ENCODE data around the gene NFIB. TPM values are rescaled to one million over a fixed set of nuclear protein-coding genes. Genes with fewer than 3 reads are reported as not detected.

NFIB gene
- total RNA-seq, 1 experiment from 2014 or later = 0.61 TPM

DNA sequence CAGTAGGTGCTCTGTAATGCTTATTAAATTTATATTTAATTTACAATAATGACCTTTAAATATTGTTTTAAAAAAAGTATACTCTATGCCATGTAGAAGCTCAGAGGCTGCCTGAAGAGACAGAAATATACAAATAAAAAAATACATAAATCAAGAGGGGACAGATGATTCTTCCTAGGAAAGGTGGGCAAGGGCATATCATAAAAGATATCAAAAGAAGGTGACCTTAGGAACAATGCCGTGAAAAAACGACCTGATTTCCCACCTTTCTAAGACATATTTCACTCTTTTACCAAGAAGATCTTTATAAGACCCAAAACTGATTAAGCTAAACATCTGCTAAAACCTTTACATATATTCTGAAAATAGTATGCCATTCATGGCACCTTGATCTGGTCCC is 128.9 kb downstream of the NFIB start:
- Mint-ChIP-seq H3K36me3 (ENCODE audit: insufficient read depth, unreplicated experiment) (no peaks in the 10 kb centered on the region), H3K4me1 (ENCODE audit: low read depth, unreplicated experiment) (no peaks in the 10 kb centered on the region), H3K9me3 (ENCODE audit: unreplicated experiment) (no peaks in the 10 kb centered on the region), H3K27ac (ENCODE audit: unreplicated experiment) (no peak overlapping the region), H3K4me3 (ENCODE audit: unreplicated experiment) (no peak overlapping the region), H3K27me3 (ENCODE audit: insufficient read depth, unreplicated experiment) (peaks cover 2% of the 10 kb centered on the region)
- intact Hi-C loops (cut with micrococcal nuclease; ENCODE audit: unreplicated experiment) = no loop called here
- no peaks in the 10 kb centered on the region for H3K9me3 ChIP-seq
- TF ChIP-seq, protein P1, sequence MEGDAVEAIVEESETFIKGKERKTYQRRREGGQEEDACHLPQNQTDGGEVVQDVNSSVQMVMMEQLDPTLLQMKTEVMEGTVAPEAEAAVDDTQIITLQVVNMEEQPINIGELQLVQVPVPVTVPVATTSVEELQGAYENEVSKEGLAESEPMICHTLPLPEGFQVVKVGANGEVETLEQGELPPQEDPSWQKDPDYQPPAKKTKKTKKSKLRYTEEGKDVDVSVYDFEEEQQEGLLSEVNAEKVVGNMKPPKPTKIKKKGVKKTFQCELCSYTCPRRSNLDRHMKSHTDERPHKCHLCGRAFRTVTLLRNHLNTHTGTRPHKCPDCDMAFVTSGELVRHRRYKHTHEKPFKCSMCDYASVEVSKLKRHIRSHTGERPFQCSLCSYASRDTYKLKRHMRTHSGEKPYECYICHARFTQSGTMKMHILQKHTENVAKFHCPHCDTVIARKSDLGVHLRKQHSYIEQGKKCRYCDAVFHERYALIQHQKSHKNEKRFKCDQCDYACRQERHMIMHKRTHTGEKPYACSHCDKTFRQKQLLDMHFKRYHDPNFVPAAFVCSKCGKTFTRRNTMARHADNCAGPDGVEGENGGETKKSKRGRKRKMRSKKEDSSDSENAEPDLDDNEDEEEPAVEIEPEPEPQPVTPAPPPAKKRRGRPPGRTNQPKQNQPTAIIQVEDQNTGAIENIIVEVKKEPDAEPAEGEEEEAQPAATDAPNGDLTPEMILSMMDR (IDR thresholded peaks at IDR 0.05; ENCODE audit: insufficient read depth in 1 of 2, low read depth in 1 of 2, low read length in 1 of 2, severe bottlenecking in 1 of 2, unreplicated experiment in 1 of 2) = no peak
- no TSS peak for BruUV-seq (replicated peaks)
- POLR2A ChIA-PET = no interaction called here
- no peak overlapping the region for H3K4me3 ChIP-seq (ENCODE audit: low read depth, low read length)
- no peak for DNase-seq
- CTCF ChIA-PET = no interaction called here
- no peaks in the 10 kb centered on the region for H3K4me1 ChIP-seq
- H3K36me3 ChIP-seq (ENCODE audit: control insufficient read depth, insufficient read depth, low read length) = no peaks in the 10 kb centered on the region
- H3K27me3 ChIP-seq (replicated peaks; ENCODE audit: control insufficient read depth, insufficient read depth, low read length) = no peaks in the 10 kb centered on the region

DNA sequence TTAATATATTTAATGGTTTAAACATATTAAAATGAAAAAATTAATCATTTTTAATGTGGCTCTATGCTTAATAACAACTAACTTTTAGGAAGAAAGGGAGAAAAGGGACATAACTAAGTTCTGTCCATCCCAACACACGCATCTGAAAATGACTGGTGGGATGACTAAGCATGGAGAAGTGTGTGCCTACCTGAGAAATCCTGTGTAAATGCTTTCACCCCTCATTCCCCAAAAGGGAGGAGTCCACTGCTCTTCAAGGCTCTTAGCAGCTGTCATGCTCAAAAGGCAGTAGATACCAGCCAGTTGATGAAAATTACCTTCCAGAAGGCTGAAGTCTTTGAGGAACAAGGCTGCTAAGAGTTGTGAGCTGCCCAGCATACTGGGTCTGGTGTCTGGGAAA is 130.9 kb downstream of the NFIB start:
- DNase-seq = no peak
- ChIA-PET CTCF (no interaction called here), POLR2A (no interaction called here)
- Mint-ChIP-seq H3K9me3 (ENCODE audit: unreplicated experiment) (no peaks in the 10 kb centered on the region), H3K27me3 (ENCODE audit: insufficient read depth, unreplicated experiment) (no peaks in the 10 kb centered on the region), H3K4me3 (ENCODE audit: unreplicated experiment) (no peak overlapping the region), H3K4me1 (ENCODE audit: low read depth, unreplicated experiment) (no peaks in the 10 kb centered on the region), H3K36me3 (ENCODE audit: insufficient read depth, unreplicated experiment) (no peaks in the 10 kb centered on the region), H3K27ac (ENCODE audit: unreplicated experiment) (no peak overlapping the region)
- Histone ChIP-seq H3K27me3 (replicated peaks; ENCODE audit: control insufficient read depth, insufficient read depth, low read length) (no peaks in the 10 kb centered on the region), H3K36me3 (ENCODE audit: control insufficient read depth, insufficient read depth, low read length) (no peaks in the 10 kb centered on the region), H3K4me1 (no peaks in the 10 kb centered on the region), H3K4me3 (ENCODE audit: low read depth, low read length) (no peak overlapping the region), H3K9me3 (no peaks in the 10 kb centered on the region)
- intact Hi-C loops (cut with micrococcal nuclease; ENCODE audit: unreplicated experiment) = no loop called here
- no TSS peak for BruUV-seq (replicated peaks)
- TF ChIP-seq, protein P1 (IDR thresholded peaks at IDR 0.05; ENCODE audit: insufficient read depth in 1 of 2, low read depth in 1 of 2, low read length in 1 of 2, severe bottlenecking in 1 of 2, unreplicated experiment in 1 of 2) = no peak

DNA sequence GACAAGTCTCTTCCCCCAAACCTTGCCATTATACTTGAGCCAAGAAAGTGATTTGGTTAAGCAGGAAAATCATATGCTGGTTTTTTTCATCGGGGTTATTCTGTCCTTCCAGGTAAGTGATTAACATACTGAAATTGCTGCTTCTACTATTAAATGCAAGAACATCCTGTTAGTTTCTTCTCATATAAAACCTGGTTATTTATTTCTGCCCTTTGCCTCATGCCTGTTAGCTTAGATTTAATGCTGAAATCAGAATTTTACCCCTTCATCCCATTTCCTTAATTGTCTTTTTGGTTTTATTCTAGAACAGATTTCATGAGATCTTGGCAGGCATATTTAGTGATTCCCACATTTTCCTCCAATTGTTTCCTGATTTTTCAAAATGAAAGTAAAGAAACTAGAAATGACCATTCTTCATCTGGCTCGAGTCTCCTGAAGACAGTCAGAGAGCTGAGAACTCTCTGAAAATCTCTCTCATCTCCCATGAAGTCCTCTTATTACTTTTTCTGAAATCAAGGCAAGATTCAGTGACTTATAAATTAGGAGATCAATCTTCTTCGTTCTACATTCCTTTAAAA is 132.9 kb downstream of the NFIB start:
- no TSS peak for BruUV-seq (replicated peaks)
- TF ChIP-seq, protein P1 (IDR thresholded peaks at IDR 0.05; ENCODE audit: insufficient read depth in 1 of 2, low read depth in 1 of 2, low read length in 1 of 2, severe bottlenecking in 1 of 2, unreplicated experiment in 1 of 2) = no peak
- DNase-seq = no peak
- ChIA-PET POLR2A (no interaction called here), CTCF (no interaction called here)
- Mint-ChIP-seq H3K27ac (ENCODE audit: unreplicated experiment) (no peak overlapping the region), H3K4me1 (ENCODE audit: low read depth, unreplicated experiment) (no peaks in the 10 kb centered on the region), H3K4me3 (ENCODE audit: unreplicated experiment) (no peak overlapping the region), H3K36me3 (ENCODE audit: insufficient read depth, unreplicated experiment) (no peaks in the 10 kb centered on the region), H3K27me3 (ENCODE audit: insufficient read depth, unreplicated experiment) (no peaks in the 10 kb centered on the region), H3K9me3 (ENCODE audit: unreplicated experiment) (no peaks in the 10 kb centered on the region)
- no peak overlapping the region for H3K4me3 ChIP-seq (ENCODE audit: low read depth, low read length)
- H3K36me3 ChIP-seq (ENCODE audit: control insufficient read depth, insufficient read depth, low read length) = no peaks in the 10 kb centered on the region
- no peaks in the 10 kb centered on the region for H3K9me3 ChIP-seq
- no peaks in the 10 kb centered on the region for H3K4me1 ChIP-seq
- intact Hi-C loops (cut with micrococcal nuclease; ENCODE audit: unreplicated experiment) = no loop called here
- no peaks in the 10 kb centered on the region for H3K27me3 ChIP-seq (replicated peaks; ENCODE audit: control insufficient read depth, insufficient read depth, low read length)
